ENCODE data around the gene FAM120AOS.

DNA sequence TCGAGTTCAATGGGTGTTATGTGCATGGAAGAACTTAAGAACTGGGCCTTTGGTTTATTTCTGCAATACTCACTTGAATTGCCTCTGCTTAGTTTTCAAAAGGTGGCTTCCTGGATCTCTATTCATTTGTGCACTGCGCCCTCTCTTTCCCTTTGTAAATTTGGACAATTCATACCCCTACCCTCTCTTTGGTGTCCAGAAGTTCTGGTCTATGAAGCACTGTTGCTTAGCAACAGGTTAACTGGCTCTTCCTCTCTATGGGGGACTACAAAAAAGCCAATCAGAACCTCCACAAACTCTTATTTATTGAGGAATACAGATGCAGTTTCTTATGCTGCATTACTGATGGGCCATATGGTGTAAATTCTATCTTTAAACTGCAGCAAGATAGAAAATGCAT, 15.4 kb downstream of the FAM120AOS start:
- TF ChIP-seq, protein P1, sequence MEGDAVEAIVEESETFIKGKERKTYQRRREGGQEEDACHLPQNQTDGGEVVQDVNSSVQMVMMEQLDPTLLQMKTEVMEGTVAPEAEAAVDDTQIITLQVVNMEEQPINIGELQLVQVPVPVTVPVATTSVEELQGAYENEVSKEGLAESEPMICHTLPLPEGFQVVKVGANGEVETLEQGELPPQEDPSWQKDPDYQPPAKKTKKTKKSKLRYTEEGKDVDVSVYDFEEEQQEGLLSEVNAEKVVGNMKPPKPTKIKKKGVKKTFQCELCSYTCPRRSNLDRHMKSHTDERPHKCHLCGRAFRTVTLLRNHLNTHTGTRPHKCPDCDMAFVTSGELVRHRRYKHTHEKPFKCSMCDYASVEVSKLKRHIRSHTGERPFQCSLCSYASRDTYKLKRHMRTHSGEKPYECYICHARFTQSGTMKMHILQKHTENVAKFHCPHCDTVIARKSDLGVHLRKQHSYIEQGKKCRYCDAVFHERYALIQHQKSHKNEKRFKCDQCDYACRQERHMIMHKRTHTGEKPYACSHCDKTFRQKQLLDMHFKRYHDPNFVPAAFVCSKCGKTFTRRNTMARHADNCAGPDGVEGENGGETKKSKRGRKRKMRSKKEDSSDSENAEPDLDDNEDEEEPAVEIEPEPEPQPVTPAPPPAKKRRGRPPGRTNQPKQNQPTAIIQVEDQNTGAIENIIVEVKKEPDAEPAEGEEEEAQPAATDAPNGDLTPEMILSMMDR (IDR thresholded peaks at IDR 0.05 in 4 of 5, conservative IDR thresholded peaks at IDR 0.05 in 1 of 5), result no peak
- TF ChIP-seq POLR2A (IDR thresholded peaks at IDR 0.05), result no peak
